GM21390 (cell line): ENCODE data around the gene GALNT18.

Source experiments
- ATAC-seq: cut with Tn5 transposase; IDR thresholded peaks from one replicate; pipeline ENCODE4 v1.9.1; 2021; ENCODE audit not compliant: unreplicated experiment

GALNT18 gene

GRCh38 chr11:11588243-11588642, 33.6 kb downstream of the GALNT18 start:
- no peak for ATAC-seq

DNA sequence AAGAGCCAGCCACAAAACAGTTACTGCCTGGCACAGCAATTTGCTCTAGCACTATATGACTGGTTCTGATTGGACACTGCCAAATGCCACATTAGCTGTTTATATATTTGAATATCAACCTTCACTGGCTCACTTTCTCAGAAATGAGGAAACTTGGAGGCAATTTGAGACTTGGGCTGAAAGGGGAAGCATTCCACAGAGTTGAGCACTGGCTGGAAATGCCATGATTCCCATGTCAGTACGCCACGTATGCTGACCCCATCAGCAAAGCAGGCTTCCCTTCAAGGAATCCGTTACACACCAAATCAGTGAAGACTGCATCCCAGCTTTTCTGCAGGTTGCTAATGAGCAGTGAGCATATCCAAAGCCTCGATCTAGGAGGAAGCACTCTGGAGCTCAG, 34.7 kb downstream of the GALNT18 start:
- ATAC-seq: no peak

DNA sequence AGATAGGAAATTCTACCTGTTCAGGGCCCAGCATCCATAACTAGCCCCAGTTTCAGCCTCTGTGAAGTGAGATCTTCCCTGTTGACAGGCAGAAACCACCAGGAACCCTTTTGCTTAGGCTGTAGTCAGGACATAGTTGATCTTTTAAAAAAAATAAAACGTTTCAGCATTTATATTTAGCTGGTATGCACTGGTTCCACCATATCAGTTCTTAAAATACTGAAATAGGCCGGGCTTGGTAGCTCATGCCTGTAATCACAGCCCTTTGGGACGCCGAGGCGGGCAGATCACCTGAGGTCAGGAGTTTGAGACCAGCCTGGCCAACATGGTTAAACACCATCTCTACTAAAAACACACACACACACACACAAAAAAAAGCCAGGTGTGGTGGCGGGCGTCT, 35.3 kb downstream of the GALNT18 start:
- ATAC-seq: no peak

DNA sequence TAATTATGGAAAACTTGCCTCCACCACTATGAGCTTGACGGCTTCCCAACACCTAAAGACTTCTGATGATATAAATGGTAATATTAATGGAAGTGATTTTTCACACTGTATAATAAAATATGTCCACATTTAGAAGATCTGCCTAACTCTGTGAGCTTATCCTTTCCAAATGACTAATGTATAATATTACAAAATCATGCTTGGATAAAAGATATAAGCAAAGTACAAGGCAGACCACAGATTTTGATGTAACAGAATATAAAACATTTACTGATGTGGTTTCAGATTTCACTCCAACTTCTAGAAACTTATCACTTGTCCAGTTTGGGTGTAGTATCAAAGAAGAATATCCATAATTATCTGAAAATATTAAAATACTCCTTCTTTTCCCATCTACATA, 36.9 kb downstream of the GALNT18 start:
- ATAC-seq: no peak

GRCh38 chr11:11584530-11584810, 37.3 kb downstream of the GALNT18 start:
- no peak for ATAC-seq

DNA sequence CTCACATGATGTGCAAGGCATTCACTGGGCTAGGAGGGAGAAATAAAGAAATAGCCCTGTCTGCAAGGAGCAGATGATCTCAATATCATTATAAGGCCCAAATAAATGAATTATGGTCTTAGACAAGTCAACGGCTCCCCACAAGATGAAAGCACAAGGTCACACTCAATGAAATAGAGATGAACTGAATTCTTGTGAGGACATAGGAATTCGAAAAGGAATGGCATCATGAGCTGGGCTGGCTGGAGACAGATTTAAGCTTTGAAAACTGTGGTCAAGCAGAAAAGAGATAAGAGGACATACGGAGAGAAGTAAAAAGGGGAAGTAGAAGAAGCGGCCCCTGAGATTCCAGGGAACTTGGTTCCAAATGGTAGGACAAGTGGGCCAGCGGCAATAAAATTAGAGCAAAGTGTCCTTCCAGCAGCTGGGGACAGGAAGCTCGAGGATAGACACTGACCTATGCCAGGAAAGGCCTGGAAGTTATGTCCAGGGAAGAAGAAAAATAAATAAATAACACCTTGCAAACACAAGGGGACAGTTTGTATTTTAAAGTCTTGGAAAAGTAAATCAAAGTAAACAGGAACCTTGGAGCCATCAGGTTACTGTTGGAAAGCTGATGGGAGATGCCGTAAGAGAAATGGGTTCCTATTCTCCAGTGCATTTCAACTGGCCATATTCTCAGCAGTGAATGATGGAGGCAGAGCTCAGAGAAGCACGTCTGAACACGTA, 37.8 kb downstream of the GALNT18 start:
- no peak for ATAC-seq

- no peak for ATAC-seq
Measured at GRCh38 chr11:11582011-11582701, 39.6 kb downstream of the GALNT18 start.

DNA sequence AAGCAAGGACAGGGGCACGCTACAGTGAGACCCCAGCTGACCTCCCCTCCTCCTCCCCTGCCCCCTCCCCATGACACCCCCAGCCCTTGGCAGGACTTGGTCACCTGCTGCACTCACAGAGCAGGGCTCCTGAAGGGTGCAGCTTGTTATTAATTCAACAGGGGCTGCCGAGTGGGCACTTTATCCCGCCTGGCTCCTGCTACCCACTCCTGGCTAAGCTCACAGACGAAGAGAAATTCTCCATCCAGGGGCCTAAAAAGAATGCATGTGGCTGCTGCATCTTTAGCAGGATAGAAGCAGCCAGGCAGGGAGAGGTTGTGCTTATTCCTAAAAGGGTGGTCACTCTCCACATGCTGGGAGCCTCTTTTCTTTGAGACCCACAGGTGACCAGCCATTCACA, 40.3 kb downstream of the GALNT18 start:
- ATAC-seq: no peak

- no peak for ATAC-seq
Measured at GRCh38 chr11:11580841-11581411, 40.9 kb downstream of the GALNT18 start.

GRCh38 chr11:11580012-11580411, 41.8 kb downstream of the GALNT18 start:
- ATAC-seq: no peak

DNA sequence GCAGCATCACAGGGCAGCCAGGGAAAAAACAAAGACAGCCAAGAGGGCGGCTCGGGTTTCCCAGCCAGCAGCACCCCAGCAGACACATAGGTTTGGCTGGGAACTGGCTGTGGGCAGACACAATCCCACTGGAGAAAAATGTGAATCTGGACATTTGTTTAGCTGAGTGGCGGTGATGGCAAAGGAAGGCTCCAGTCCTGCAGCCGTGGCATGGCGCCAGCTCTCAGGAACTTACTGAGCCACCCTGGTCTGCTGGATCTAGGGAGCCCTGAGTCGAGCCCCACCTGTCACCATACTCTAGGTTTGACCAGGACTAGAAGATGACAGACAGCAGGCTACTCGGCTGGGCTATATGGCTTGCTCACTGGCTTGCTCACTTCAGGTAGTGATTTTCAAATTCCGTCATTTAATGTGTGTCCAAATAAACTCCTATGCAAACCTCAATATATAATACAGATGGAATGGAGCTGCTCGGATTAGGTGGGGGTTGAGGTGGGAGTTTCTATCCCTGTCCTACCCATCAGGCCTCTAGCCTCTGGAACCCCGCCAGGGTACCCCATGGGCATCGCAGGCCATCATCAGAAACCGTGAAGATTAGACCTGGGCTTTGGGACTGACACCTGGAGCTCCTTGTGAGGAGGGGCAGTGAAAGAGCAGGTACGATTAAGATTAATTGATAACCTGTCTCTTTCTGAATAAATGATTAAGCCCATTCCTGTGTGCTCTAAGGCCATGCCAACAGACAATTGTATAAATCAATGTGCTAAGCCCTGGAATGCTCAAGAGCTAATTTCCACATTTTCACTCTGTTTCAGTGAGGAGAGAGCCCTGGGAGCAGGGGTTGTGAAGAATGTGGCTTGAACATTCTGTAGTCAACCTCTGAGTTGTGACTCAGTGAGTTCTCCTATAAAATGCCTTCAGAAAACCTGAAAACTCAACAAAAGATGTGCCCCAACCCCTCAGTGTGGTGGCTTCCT, 42.5 kb downstream of the GALNT18 start:
- ATAC-seq: no peak

- no peak for ATAC-seq
Measured at GRCh38 chr11:11577932-11578911, 43.6 kb downstream of the GALNT18 start.

GRCh38 chr11:11577251-11577855, 44.5 kb downstream of the GALNT18 start:
- no peak for ATAC-seq

DNA sequence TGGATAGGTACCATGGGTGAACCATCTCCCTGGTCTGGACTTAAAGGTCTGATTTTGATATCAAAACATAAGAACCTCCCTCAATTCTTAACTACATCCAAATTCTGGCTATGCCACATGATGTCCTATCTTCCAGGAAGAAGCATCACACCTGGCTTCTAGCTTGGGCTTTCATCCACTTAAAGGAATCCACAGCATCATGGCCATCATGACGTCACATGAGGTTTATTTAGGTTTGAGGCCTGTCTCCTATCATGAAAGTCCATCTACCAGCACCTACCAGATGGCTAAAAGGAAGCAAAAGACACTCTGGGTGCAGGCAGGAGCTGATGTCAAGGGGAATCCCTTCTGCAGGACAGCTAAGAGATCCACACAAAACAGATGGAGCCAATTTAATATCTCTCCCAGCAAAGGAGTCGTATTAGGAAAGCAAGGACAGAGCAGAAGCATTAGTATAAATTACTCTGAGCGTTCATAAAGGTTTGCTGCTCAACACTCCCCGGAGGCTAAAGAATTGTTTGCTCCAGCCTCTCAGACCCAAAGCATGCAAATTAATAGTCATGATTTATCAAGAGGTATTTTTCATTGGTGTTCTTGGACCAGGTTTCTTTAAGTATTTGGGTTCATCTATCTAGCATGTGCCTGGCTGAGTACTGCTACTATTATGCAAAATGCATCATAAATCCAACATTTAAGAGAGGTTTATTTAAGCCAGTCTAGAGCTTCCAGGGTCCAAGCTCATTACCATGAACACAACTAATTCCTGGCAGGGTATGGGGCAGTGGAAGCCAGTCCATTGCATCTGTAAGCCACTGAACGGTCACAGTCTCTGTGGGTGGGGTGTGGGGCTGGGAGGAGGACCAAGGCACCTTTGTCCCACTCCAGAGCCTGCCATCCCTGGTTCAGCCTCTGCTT, 47.2 kb downstream of the GALNT18 start:
- no peak for ATAC-seq

DNA sequence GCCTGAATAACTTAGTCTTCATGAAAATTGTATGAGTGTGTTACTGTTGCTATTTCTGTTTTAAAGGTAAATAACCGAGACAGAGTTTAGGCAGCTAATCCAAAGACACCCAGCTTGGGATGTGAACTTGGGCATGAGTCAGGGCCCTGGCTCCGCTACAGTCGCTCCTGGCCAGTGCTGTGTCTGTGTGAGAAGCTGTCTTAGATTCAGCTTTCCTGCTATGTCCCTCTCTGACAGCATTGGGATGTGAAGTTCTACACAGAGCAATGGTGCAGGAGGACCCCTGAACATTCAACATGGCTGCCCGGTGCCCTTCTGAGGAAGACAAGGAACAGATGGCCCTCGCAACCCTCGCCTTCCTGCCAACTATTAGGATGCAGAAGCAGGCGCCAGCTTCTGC, 49.4 kb downstream of the GALNT18 start:
- no peak for ATAC-seq

- no peak for ATAC-seq
Measured at GRCh38 chr11:11571893-11572292, 49.9 kb downstream of the GALNT18 start.

DNA sequence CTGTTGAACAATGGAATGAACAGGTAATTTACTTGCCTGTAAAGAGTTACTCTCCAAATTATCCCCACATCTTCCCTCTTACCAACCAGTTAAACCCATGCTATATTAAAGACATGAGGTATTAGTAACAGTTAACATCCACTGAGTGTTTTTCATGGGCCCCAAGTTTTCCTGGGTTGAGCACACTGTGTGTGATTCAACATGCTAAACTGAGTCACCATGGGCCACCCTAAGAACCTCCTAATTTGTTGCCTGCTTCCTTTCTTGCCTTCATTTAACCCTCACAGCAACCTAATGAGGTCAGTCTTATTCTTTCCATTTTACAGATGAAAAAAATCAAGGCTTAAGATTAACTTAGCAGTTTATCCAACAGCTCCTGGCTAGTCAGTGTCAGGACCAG, 51.0 kb downstream of the GALNT18 start:
- ATAC-seq: no peak

GRCh38 chr11:11569936-11570491, 51.8 kb downstream of the GALNT18 start:
- ATAC-seq: no peak
